Left renal pelvis (tissue), 4 donors: ENCODE data around the gene ALDH1L1. TPM values are rescaled to one million over a fixed set of nuclear protein-coding genes. Genes with fewer than 3 reads are reported as not detected.
"Not testable (repeated sequence)": the region's sequence is repeated elsewhere in the genome, so short reads cannot be mapped to it uniquely, and the experiment has no call there.

ENCODE experiments used
- DNase-seq, 4 donors: peaks; one replicate each; pipeline ENCODE4 v3.0.0-alpha.2; 2013; ENCODE audit warnings: low read depth in 4 of 4, low spot score in 3 of 4
- polyA plus RNA-seq, 4 donors: library from polyadenylated mRNA; unstranded; fragments of 120-200 nt; gene quantifications; one replicate each; pipeline ENCODE4 v1.2.1, GENCODE V29; 2013; ENCODE audit not compliant: insufficient read length in 4 of 4

ALDH1L1 gene
- polyA plus RNA-seq, 4 donors: 3.2 to 48.3 (median 30.3) TPM

GRCh38 chr3:126108676-126109050 lies 71.7 kb downstream of the ALDH1L1 start:
- DNase-seq: no peak

DNA sequence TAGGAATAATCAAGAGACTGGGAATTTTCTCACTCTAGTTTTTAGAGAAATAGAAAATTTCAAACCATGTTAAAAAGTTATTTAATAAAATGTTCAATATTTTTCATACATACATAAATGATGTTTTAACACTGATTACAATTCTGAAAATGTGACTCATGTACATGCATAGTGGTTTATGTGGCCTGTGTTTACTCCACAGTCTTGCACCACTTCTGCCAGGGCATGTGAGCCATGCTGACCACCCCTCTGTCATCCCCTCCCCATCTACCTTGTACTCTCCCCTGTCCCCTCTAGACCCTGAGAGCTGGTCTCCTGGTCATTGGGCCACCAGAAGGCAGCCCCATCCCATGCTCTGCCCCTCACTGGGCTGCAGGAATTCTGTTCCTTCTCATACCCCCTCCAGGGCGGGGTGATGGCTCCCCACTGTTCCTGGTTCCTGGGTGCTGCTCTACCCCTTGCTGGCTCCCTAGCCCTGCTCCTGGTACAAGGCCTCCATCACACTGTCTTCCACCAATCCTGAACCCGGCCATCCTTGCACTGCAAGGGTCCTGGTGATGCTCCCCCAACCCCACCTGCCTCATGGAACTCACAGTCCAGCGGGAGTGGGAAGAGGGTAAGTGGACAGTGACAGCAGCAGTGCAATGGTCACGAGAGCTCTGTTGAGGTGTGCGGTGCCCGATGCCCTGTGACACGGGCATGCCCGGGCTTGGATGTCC lies 72.3 kb downstream of the ALDH1L1 start:
- no peak for DNase-seq

DNA sequence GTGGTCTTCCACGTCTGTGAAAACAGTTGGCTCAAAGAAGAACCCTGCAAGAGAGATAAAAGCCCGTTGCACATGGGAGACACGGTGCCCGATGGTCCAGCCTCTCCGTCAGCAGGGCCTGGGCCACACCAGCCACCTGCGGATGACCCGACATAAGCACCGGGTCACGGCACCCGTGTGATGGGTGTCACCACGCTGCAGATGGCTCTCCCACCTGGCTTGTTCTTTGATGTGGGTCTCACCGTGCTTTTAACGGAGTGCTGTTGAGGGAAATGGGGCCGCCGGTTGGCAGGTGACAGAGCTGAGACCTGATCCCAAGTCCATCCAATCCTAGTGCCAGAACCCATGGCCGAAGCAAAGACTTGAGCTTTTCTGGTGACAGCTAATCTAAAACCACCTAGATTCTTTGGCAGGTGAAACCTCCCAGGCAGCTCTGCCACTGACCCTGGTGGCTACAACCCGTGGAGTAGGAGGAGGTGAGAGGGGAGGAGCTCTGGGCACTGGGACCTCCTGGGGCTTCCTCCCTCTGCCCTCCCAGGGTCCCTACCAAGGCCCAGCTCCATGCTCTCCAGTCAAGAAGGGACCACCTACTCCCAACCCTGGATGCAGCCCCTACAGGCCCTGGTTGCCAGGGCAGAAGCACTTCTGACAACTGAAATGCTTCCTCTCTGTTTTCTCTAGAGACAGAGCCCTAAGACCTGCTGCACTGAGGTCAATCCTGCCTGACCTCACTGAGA lies 73.0 kb downstream of the ALDH1L1 start:
- DNase-seq: no peak

- DNase-seq: no peak
Measured at GRCh38 chr3:126106336-126107202, 73.8 kb downstream of the ALDH1L1 start.

DNA sequence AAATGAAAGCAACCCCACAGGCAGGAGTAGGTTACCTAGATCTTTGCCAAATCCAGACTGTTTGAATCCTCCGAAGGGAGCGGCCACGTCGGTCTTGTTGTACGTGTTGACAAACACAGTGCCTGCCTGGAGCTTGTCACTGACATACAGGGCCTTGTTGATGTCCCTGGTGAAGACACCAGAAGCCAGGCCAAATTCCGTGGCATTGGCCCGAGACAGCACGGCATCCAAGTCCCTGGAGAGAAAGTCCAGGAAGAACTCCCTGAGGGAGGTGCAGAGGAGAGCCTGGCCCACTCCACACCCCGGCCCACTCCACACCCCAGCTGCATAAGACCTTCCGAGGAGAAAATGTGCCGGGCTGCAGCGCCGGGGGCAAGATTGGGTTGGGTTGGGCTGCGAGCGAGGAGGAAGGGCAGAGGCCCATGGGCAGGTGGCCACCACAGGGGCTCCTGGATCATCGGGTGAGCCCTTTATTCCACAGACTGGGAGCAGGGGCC lies 74.6 kb downstream of the ALDH1L1 start:
- no peak for DNase-seq

- DNase-seq: no peak
Measured at GRCh38 chr3:126104742-126105605, 75.4 kb downstream of the ALDH1L1 start.

GRCh38 chr3:126104028-126104635 lies 76.3 kb downstream of the ALDH1L1 start:
- DNase-seq: no peak

DNA sequence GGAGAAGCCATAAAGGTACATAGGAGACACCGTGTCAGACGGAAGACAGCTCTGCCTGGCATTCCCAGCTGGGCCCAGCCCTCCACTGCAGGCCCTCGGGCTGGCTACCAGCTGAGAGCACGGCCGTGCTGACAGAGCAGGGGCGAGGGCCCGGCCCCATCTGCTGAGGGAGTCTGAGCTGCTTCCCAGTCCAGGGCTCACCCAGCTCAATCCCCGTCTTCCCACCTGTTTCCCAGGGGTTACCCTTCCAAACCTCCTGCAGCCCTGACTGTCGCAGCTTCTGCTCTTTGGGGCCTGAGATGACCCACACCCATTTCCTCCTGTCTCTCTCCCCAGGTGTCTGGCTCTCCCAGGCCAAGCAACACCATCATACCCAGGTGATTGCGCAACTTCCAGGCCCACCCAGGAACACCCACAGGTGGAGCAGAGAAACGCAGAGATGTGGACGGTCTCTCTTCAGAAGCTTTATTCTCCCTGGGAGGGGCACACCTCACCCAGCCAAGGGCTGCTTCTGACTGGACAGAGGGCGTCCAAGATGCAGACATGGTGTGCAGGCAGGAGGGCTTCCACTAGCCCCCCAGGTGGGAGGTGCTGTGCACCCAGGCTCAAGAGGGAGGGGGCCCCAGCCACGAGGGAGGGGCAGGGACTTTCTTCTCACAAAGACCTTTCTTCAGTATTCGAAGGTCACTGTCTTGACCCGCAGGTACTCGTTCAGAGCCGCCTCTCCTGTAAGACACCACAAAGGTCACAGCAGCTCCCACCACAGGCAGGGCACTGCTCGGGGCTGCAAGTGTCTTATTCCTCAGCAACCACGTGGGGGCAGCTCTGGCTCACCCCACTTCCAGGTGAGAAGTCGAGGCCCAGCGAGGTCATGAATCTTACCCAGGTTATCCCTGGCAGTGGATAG lies 77.0 kb downstream of the ALDH1L1 start:
- DNase-seq: no peak

GRCh38 chr3:126102530-126102951 lies 77.8 kb downstream of the ALDH1L1 start:
- no peak for DNase-seq

GRCh38 chr3:126102011-126102410 lies 78.4 kb downstream of the ALDH1L1 start:
- DNase-seq: no peak

GRCh38 chr3:126101521-126101982 lies 78.8 kb downstream of the ALDH1L1 start:
- DNase-seq: no peak

DNA sequence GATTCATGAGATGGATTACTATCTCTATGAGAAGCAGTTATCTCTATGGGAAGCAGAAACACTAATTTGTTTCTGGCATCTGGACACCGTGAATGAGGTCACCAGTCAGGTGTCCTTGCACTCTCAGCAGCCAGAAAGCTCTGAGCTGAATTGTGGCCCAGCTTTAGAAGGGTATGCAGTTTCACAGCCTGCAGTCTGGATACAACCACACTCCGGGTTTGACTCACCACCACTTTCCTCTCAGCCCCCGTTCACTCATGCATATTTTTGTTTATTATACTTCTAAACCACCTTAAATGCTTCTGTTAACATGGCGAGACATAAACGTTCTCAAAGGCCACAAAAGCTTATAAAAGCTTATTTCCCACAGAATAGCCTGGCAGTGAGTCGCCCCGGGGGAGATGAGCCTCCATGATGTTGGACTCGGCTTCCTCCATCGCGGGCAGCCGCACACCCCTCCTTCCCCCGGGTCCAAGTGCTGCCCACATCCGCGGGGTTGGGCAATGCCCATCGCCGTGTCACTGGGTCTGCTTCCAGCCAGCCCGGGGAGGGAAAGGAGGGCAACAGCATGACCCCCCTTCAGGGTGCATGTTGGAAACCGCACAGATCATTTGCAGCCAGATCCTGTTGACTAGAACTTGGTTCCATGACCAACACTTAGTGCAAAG lies 79.6 kb downstream of the ALDH1L1 start:
- DNase-seq: no peak

- no peak for DNase-seq
Measured at GRCh38 chr3:126100269-126100633, 80.1 kb downstream of the ALDH1L1 start.

DNA sequence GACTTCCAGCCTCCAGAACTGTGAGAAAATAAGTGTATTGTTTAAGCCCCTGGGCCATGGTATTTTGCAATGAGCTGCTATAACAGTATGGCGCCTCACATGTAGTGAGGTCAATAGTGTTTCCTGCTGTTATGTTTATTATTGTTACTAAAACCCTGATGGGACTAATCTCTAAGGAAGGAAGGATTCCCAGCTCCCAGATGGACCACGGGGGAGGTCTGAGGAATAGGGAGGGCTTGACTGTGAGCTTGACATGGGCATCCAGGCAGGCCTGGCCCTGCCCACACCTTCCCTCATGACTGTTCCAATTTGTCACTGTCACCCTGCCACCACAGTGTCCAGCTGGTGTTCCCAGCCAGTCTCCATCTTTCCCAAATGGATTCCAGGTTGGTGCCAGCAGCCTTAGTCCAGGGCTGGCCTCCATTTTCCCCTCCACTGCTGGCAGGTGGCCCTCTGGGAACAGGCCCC lies 82.0 kb downstream of the ALDH1L1 start:
- no peak for DNase-seq

DNA sequence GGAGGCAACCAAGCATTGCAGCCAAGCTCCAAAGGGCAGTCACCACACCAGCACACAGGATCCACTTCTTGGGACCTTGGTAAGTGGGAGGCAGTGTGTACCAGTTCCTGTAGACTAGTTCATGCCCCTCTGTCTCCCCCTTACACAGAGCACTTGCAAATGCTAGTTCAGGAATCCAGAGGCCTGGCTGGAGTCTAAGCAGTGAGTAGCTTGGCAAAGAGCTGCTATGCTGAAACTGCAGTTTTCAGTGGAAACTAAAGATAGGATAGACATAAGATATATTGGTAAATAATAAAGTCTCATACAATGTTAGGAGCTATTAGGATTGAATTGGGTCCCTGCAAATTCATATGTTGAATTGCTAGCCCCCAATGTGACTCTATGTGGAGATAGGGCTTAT lies 82.6 kb downstream of the ALDH1L1 start:
- no peak for DNase-seq

GRCh38 chr3:126096274-126096673 lies 84.1 kb downstream of the ALDH1L1 start:
- not testable (repeated sequence) for DNase-seq

DNA sequence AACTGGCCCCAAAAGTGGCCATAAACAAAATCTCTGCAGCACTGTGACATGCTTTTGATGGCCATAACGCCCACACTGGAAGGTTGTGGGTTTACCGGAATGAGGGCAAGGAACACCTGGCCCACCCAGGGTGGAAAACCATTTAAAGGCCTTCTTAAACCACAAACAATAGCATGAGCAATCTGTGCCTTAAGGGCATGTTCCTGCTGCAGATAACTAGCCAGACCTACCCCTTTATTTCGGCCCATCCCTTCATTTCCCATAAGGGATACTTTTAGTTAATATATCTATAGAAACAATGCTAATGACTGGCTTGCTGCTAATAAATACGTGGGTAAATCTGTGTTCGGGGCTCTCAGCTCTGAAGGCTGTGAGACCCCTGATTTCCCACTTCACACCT lies 88.3 kb downstream of the ALDH1L1 start:
- DNase-seq: not testable (repeated sequence)
